Fibroblast of pulmonary artery (primary cell): Measurements from ENCODE around the gene TAS2R1.

ENCODE experiments used
- DNase-seq: peaks from one replicate; pipeline ENCODE4 v3.0.0-alpha.2; 2010; ENCODE audit warnings: low read depth
- H3K4me3 ChIP-seq: replicated peaks from 2 replicates; pipeline ENCODE4 v1.5.1; 2011; ENCODE audit warnings: low read depth, mild to moderate bottlenecking, control low read depth, low read length, moderate library complexity
- TF ChIP-seq, protein P1 (sequence below): IDR thresholded peaks from 2 replicates; pipeline ENCODE4 v1.5.1; 2011; ENCODE audit warnings: mild to moderate bottlenecking, control low read depth, low read length, inconsistent platforms; ENCODE audit errors: missing control alignments

TAS2R1 gene

DNA sequence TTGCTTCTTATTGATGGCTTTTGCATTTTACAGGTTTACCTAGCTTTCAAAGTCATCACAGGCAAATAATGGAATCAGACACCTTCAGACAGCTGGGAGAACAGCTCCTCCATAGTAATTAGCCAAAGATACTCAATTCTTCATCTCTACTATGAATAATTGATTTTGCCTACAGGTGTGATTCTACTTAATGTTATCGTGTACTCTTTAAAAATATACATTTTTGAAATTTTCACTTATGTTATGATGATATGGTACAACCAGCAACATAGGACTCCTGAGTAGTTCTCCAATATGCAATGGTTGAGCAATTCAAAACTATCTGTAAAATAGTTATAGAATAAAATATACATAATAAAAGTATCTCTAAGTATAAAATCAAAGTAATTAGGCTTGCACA is at the start of gene TAS2R1:
Gene TAS2R1 (minus strand): TSS at position 101 of the 400 bp plus-strand sequence. CDS start 319 bp downstream, outside the sequence.
- H3K4me3 ChIP-seq = no peak within 1 kb of the TSS
- DNase-seq = no peak
- TF ChIP-seq, protein P1, sequence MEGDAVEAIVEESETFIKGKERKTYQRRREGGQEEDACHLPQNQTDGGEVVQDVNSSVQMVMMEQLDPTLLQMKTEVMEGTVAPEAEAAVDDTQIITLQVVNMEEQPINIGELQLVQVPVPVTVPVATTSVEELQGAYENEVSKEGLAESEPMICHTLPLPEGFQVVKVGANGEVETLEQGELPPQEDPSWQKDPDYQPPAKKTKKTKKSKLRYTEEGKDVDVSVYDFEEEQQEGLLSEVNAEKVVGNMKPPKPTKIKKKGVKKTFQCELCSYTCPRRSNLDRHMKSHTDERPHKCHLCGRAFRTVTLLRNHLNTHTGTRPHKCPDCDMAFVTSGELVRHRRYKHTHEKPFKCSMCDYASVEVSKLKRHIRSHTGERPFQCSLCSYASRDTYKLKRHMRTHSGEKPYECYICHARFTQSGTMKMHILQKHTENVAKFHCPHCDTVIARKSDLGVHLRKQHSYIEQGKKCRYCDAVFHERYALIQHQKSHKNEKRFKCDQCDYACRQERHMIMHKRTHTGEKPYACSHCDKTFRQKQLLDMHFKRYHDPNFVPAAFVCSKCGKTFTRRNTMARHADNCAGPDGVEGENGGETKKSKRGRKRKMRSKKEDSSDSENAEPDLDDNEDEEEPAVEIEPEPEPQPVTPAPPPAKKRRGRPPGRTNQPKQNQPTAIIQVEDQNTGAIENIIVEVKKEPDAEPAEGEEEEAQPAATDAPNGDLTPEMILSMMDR = no peak

GRCh38 chr5:9670371-9670770 is 40.2 kb upstream of the TAS2R1 start:
- no peak for DNase-seq
- H3K4me3 ChIP-seq = no peak overlapping the region
- TF ChIP-seq, protein P1 = no peak

DNA sequence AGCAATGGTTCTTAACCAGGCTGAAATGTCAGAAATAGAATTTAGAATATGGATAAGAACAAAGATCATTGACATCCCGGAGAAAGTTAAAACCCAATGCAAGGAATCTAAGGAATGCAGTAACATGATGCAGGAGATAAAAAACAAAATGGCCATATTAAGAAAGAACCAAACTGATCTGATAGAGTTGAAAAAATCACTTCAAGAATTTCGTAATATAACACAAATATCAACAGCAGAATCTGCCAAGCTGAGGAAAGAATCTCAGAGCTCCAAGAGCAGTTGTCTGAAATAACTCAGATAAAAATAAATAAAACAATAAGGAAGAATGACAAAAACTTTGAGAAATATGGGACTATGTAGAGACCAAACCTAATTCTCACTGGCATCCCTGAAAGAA is 37.8 kb upstream of the TAS2R1 start:
- TF ChIP-seq, protein P1 = no peak
- no peak overlapping the region for H3K4me3 ChIP-seq
- DNase-seq = peak; percentile 7

- TF ChIP-seq, protein P1 = no peak
- H3K4me3 ChIP-seq = no peak overlapping the region
- no peak for DNase-seq
These were observed 33.7 kb upstream of the TAS2R1 start for GRCh38 chr5:9663891-9664290.

- no peak for DNase-seq
- TF ChIP-seq, protein P1 = no peak
- no peak overlapping the region for H3K4me3 ChIP-seq
These were observed 31.3 kb upstream of the TAS2R1 start for GRCh38 chr5:9661316-9662015.

DNA sequence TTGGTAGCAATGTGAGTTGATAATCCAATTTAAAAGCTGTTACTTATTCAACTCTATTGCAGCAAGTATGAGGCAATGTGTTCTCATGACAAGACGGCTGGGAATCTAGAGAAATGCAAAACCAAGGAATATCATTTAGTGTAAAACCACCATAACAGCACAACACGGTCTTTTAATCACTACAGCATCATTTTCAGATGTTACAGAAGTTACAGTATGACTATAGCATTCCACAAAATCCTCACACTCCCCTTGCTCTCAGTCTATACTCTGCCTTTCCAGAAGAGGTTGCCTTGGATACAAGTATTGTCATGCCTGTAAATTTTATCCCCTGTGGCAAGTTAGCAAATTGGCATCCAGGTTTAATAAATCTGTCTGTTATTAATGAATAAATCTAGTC is 28.6 kb upstream of the TAS2R1 start:
- no peak for DNase-seq
- no peak overlapping the region for H3K4me3 ChIP-seq
- TF ChIP-seq, protein P1 = no peak

GRCh38 chr5:9657819-9658218 is 27.7 kb upstream of the TAS2R1 start:
- TF ChIP-seq, protein P1 = no peak
- no peak for DNase-seq
- no peak overlapping the region for H3K4me3 ChIP-seq
